ENCODE data around the gene TIMM22.

The TIMM22 gene

GRCh38 chr17:1009229-1010085 is 12.5 kb downstream of the TIMM22 start:
- Histone ChIP-seq H3K27me3 (ENCODE audit: insufficient read depth, insufficient read length) (no peaks in the 10 kb centered on the region), H3K4me3 (ENCODE audit: insufficient read length, low read depth) (no peak overlapping the region), H3K9ac (ENCODE audit: insufficient read length, low read depth) (no peak overlapping the region), H3K4me1 (ENCODE audit: insufficient read depth, insufficient read length) (peaks cover 10% of the 10 kb centered on the region), H3K9me3 (ENCODE audit: insufficient read depth, low read length) (no peaks in the 10 kb centered on the region), H3K36me3 (ENCODE audit: insufficient read depth, insufficient read length, low read length) (peaks cover 64% of the 10 kb centered on the region)
- no peak for DNase-seq (ENCODE audit: low read depth, low spot score)
- TF ChIP-seq YY1 (IDR thresholded peaks at IDR 0.05; ENCODE audit: insufficient read depth, insufficient read length) (no peak), SUZ12 (IDR thresholded peaks at IDR 0.05; ENCODE audit: extremely low read depth, insufficient read depth, insufficient read length) (no peak), ZNF274 (IDR thresholded peaks at IDR 0.05; ENCODE audit: low read depth, low read length) (no peak)

GRCh38 chr17:1010086-1010450 is 13.1 kb downstream of the TIMM22 start:
- no peaks in the 10 kb centered on the region for H3K9me3 ChIP-seq (ENCODE audit: insufficient read depth, low read length)
- TF ChIP-seq SUZ12 (IDR thresholded peaks at IDR 0.05; ENCODE audit: extremely low read depth, insufficient read depth, insufficient read length) (no peak), YY1 (IDR thresholded peaks at IDR 0.05; ENCODE audit: insufficient read depth, insufficient read length) (no peak), ZNF274 (IDR thresholded peaks at IDR 0.05; ENCODE audit: low read depth, low read length) (no peak)
- H3K9ac ChIP-seq (ENCODE audit: insufficient read length, low read depth): no peak overlapping the region
- H3K4me1 ChIP-seq (ENCODE audit: insufficient read depth, insufficient read length): peaks cover 6% of the 10 kb centered on the region
- peaks cover 59% of the 10 kb centered on the region for H3K36me3 ChIP-seq (ENCODE audit: insufficient read depth, insufficient read length, low read length)
- no peak for DNase-seq (ENCODE audit: low read depth, low spot score)
- no peaks in the 10 kb centered on the region for H3K27me3 ChIP-seq (ENCODE audit: insufficient read depth, insufficient read length)
- no peak overlapping the region for H3K4me3 ChIP-seq (ENCODE audit: insufficient read length, low read depth)

GRCh38 chr17:1010586-1010985 is 13.7 kb downstream of the TIMM22 start:
- no peaks in the 10 kb centered on the region for H3K27me3 ChIP-seq (ENCODE audit: insufficient read depth, insufficient read length)
- H3K36me3 ChIP-seq (ENCODE audit: insufficient read depth, insufficient read length, low read length): peaks cover 54% of the 10 kb centered on the region
- no peak overlapping the region for H3K9ac ChIP-seq (ENCODE audit: insufficient read length, low read depth)
- H3K9me3 ChIP-seq (ENCODE audit: insufficient read depth, low read length): no peaks in the 10 kb centered on the region
- no peak for TF ChIP-seq YY1 (IDR thresholded peaks at IDR 0.05; ENCODE audit: insufficient read depth, insufficient read length)
- TF ChIP-seq SUZ12 (IDR thresholded peaks at IDR 0.05; ENCODE audit: extremely low read depth, insufficient read depth, insufficient read length): no peak
- TF ChIP-seq ZNF274 (IDR thresholded peaks at IDR 0.05; ENCODE audit: low read depth, low read length): no peak
- H3K4me1 ChIP-seq (ENCODE audit: insufficient read depth, insufficient read length): peaks cover 6% of the 10 kb centered on the region
- no peak for DNase-seq (ENCODE audit: low read depth, low spot score)
- no peak overlapping the region for H3K4me3 ChIP-seq (ENCODE audit: insufficient read length, low read depth)

GRCh38 chr17:1011138-1011537 is 14.2 kb downstream of the TIMM22 start:
- Histone ChIP-seq H3K4me1 (ENCODE audit: insufficient read depth, insufficient read length) (peaks cover 4% of the 10 kb centered on the region), H3K36me3 (ENCODE audit: insufficient read depth, insufficient read length, low read length) (peaks cover 49% of the 10 kb centered on the region)

GRCh38 chr17:1011760-1012735 is 15.1 kb downstream of the TIMM22 start:
- TF ChIP-seq SUZ12 (IDR thresholded peaks at IDR 0.05; ENCODE audit: extremely low read depth, insufficient read depth, insufficient read length) (no peak), ZNF274 (IDR thresholded peaks at IDR 0.05; ENCODE audit: low read depth, low read length) (no peak), YY1 (IDR thresholded peaks at IDR 0.05; ENCODE audit: insufficient read depth, insufficient read length) (no peak)
- H3K27me3 ChIP-seq (ENCODE audit: insufficient read depth, insufficient read length): no peaks in the 10 kb centered on the region
- H3K9ac ChIP-seq (ENCODE audit: insufficient read length, low read depth): no peak overlapping the region
- no peak for DNase-seq (ENCODE audit: low read depth, low spot score)
- peaks cover 44% of the 10 kb centered on the region for H3K36me3 ChIP-seq (ENCODE audit: insufficient read depth, insufficient read length, low read length)
- no peaks in the 10 kb centered on the region for H3K4me1 ChIP-seq (ENCODE audit: insufficient read depth, insufficient read length)
- H3K9me3 ChIP-seq (ENCODE audit: insufficient read depth, low read length): no peaks in the 10 kb centered on the region
- H3K4me3 ChIP-seq (ENCODE audit: insufficient read length, low read depth): no peak overlapping the region

More at GRCh38 chr17:1011138-1011537, 14.2 kb downstream of the TIMM22 start:
- Histone ChIP-seq H3K9me3 (ENCODE audit: insufficient read depth, low read length) (no peaks in the 10 kb centered on the region), H3K9ac (ENCODE audit: insufficient read length, low read depth) (no peak overlapping the region), H3K4me3 (ENCODE audit: insufficient read length, low read depth) (no peak overlapping the region), H3K27me3 (ENCODE audit: insufficient read depth, insufficient read length) (no peaks in the 10 kb centered on the region)
- DNase-seq (ENCODE audit: low read depth, low spot score): no peak
- no peak for TF ChIP-seq ZNF274 (IDR thresholded peaks at IDR 0.05; ENCODE audit: low read depth, low read length)
- no peak for TF ChIP-seq YY1 (IDR thresholded peaks at IDR 0.05; ENCODE audit: insufficient read depth, insufficient read length)
- TF ChIP-seq SUZ12 (IDR thresholded peaks at IDR 0.05; ENCODE audit: extremely low read depth, insufficient read depth, insufficient read length): no peak

- DNase-seq (ENCODE audit: low read depth, low spot score): no peak
- TF ChIP-seq YY1 (IDR thresholded peaks at IDR 0.05; ENCODE audit: insufficient read depth, insufficient read length) (no peak), ZNF274 (IDR thresholded peaks at IDR 0.05; ENCODE audit: low read depth, low read length) (no peak), SUZ12 (IDR thresholded peaks at IDR 0.05; ENCODE audit: extremely low read depth, insufficient read depth, insufficient read length) (no peak)
- no peaks in the 10 kb centered on the region for H3K9me3 ChIP-seq (ENCODE audit: insufficient read depth, low read length)
- H3K9ac ChIP-seq (ENCODE audit: insufficient read length, low read depth): no peak overlapping the region
- H3K4me3 ChIP-seq (ENCODE audit: insufficient read length, low read depth): no peak overlapping the region
- no peaks in the 10 kb centered on the region for H3K27me3 ChIP-seq (ENCODE audit: insufficient read depth, insufficient read length)
- H3K4me1 ChIP-seq (ENCODE audit: insufficient read depth, insufficient read length): no peaks in the 10 kb centered on the region
- peaks cover 35% of the 10 kb centered on the region for H3K36me3 ChIP-seq (ENCODE audit: insufficient read depth, insufficient read length, low read length)
These were observed 16.1 kb downstream of the TIMM22 start for GRCh38 chr17:1012823-1013728.

Data from NT2/D1 (cell line).